BLaER1 treated with 17β-estradiol and CSF1 and Interleukin-3, amounts not matched to agents 10 nM and 100 nM (cell line): ENCODE data around the gene GPR137.
A peak's percentile ranks its signal among the peaks of the same experiment; 100 is the strongest.

Experiments
- H3K27ac ChIP-seq, 11 experiments: shearing (Covaris generic); formaldehyde crosslinking; 2 replicates each; pipeline ENCODE4 v1.8.1; 2022
- H3K27me3 ChIP-seq, 11 experiments: shearing (Covaris generic); formaldehyde crosslinking; 2 replicates each; pipeline ENCODE4 v1.8.1; 2022
- H3K36me3 ChIP-seq, 11 experiments: shearing (Covaris generic); formaldehyde crosslinking; 2 replicates each; pipeline ENCODE4 v1.8.1; 2022
- H3K4me1 ChIP-seq, 10 experiments: shearing (Covaris generic); formaldehyde crosslinking; 2 replicates each; pipeline ENCODE4 v1.8.1; 2022
- H3K4me2 ChIP-seq, 11 experiments: shearing (Covaris generic); formaldehyde crosslinking; 2 replicates each; pipeline ENCODE4 v1.8.1; 2022
- H3K4me3 ChIP-seq, 10 experiments: shearing (Covaris generic); formaldehyde crosslinking; 2 replicates each; pipeline ENCODE4 v1.8.1; 2022
- H3K9ac ChIP-seq, 11 experiments: shearing (Covaris generic); formaldehyde crosslinking; 2 replicates each; pipeline ENCODE4 v1.8.1; 2022
- H3K9me3 ChIP-seq, 11 experiments: shearing (Covaris generic); formaldehyde crosslinking; replicated peaks in 1 of 11; 2 replicates each; pipeline ENCODE4 v1.8.1; 2022
- H4K20me1 ChIP-seq, 11 experiments: shearing (Covaris generic); formaldehyde crosslinking; 2 replicates each; pipeline ENCODE4 v1.8.1; 2022
- Cebpa-rat ChIP-seq, 11 experiments: shearing (Covaris generic); IDR thresholded peaks; 2 replicates each; pipeline ENCODE4 v1.8.1; 2022

GPR137 gene

GRCh38 chr11:64263021-64263946 lies 22.4 kb upstream of the GPR137 start:
- peak overlapping the region in 9 of 11 experiments; percentile 13 to 67 (median 47); a peak in 13 of 22 replicates for H3K27ac ChIP-seq
- no peaks in the 10 kb centered on the region for H3K27me3 ChIP-seq
- TF ChIP-seq Cebpa-rat (IDR thresholded peaks at IDR 0.05) = no peak
- H4K20me1 ChIP-seq = peaks cover 0 to 67% (median 0%) of the 10 kb centered on the region in 11 experiments; a peak in 7 of 22 replicates
- H3K4me2 ChIP-seq = peak overlapping the region; percentile 30 to 91 (median 64); a peak in 20 of 22 replicates
- H3K36me3 ChIP-seq = peaks cover 56 to 89% (median 78%) of the 10 kb centered on the region in 11 experiments
- no peak overlapping the region for H3K4me3 ChIP-seq
- no peaks in the 10 kb centered on the region for H3K9me3 ChIP-seq
- H3K9ac ChIP-seq = peak overlapping the region; percentile 5 to 67 (median 42); a peak in 17 of 22 replicates
- H3K4me1 ChIP-seq = peaks cover 55 to 65% (median 59%) of the 10 kb centered on the region in 10 experiments

GRCh38 chr11:64263947-64264317 lies 21.7 kb upstream of the GPR137 start:
- no peak overlapping the region for H3K4me3 ChIP-seq
- no peak for TF ChIP-seq Cebpa-rat (IDR thresholded peaks at IDR 0.05)
- peak overlapping the region in 9 of 11 experiments; percentile 3 to 67 (median 31); a peak in 11 of 22 replicates for H3K27ac ChIP-seq
- no peaks in the 10 kb centered on the region for H3K27me3 ChIP-seq
- H3K36me3 ChIP-seq = peaks cover 49 to 83% (median 71%) of the 10 kb centered on the region in 11 experiments
- peak overlapping the region in 10 of 11 experiments; percentile 5 to 67 (median 41); a peak in 15 of 22 replicates for H3K9ac ChIP-seq
- H3K4me2 ChIP-seq = peak overlapping the region; percentile 19 to 91 (median 64); a peak in 19 of 22 replicates
- H3K4me1 ChIP-seq = peaks cover 61 to 72% (median 66%) of the 10 kb centered on the region in 10 experiments
- H3K9me3 ChIP-seq = no peaks in the 10 kb centered on the region
- H4K20me1 ChIP-seq = peaks cover 0 to 61% (median 0%) of the 10 kb centered on the region in 11 experiments; a peak in 7 of 22 replicates

GRCh38 chr11:64264371-64264852 lies 21.2 kb upstream of the GPR137 start:
- peaks cover 44 to 78% (median 66%) of the 10 kb centered on the region in 11 experiments for H3K36me3 ChIP-seq
- H3K9ac ChIP-seq = peak overlapping the region in 10 of 11 experiments; percentile 5 to 67 (median 41); a peak in 15 of 22 replicates
- peaks cover 62 to 74% (median 69%) of the 10 kb centered on the region in 10 experiments for H3K4me1 ChIP-seq
- H3K4me2 ChIP-seq = peak overlapping the region; percentile 19 to 91 (median 64); a peak in 20 of 22 replicates
- H4K20me1 ChIP-seq = peaks cover 0 to 56% (median 0%) of the 10 kb centered on the region in 11 experiments; a peak in 7 of 22 replicates
- no peaks in the 10 kb centered on the region for H3K9me3 ChIP-seq
- no peak for TF ChIP-seq Cebpa-rat (IDR thresholded peaks at IDR 0.05)
- H3K4me3 ChIP-seq = no peak overlapping the region
- H3K27ac ChIP-seq = peak overlapping the region in 9 of 11 experiments; percentile 3 to 67 (median 31); a peak in 12 of 22 replicates
- no peaks in the 10 kb centered on the region for H3K27me3 ChIP-seq

- H3K9ac ChIP-seq = peak overlapping the region in 10 of 11 experiments; percentile 3 to 92 (median 31); a peak in 14 of 22 replicates
- peaks cover 34 to 67% (median 56%) of the 10 kb centered on the region in 11 experiments for H3K36me3 ChIP-seq
- peak overlapping the region in 5 of 10 experiments; percentile 12 to 58 (median 48); a peak in 7 of 20 replicates for H3K4me3 ChIP-seq
- peak in 3 of 11 experiments; percentile 44 to 78 (median 57); a peak in 6 of 22 replicates for TF ChIP-seq Cebpa-rat (IDR thresholded peaks at IDR 0.05)
- peak overlapping the region; percentile 83 to 99 (median 96) for H3K4me2 ChIP-seq
- H4K20me1 ChIP-seq = peaks cover 0 to 45% (median 0%) of the 10 kb centered on the region in 11 experiments; a peak in 5 of 22 replicates
- peak overlapping the region in 6 of 11 experiments; percentile 6 to 97 (median 61); a peak in 10 of 22 replicates for H3K27ac ChIP-seq
- no peaks in the 10 kb centered on the region for H3K27me3 ChIP-seq
- peaks cover 62 to 74% (median 69%) of the 10 kb centered on the region in 10 experiments for H3K4me1 ChIP-seq
- no peaks in the 10 kb centered on the region for H3K9me3 ChIP-seq
Measured at GRCh38 chr11:64265176-64266160, 20.2 kb upstream of the GPR137 start.

- H3K4me1 ChIP-seq = peaks cover 62 to 74% (median 70%) of the 10 kb centered on the region in 10 experiments
- no peak for TF ChIP-seq Cebpa-rat (IDR thresholded peaks at IDR 0.05)
- peaks cover 28 to 59% (median 47%) of the 10 kb centered on the region in 11 experiments for H3K36me3 ChIP-seq
- H3K4me3 ChIP-seq = peak overlapping the region in 3 of 10 experiments; percentile 48 to 58 (median 53); a peak in 4 of 20 replicates
- H3K4me2 ChIP-seq = peak overlapping the region; percentile 83 to 99 (median 96)
- H3K9me3 ChIP-seq = no peaks in the 10 kb centered on the region
- H3K27me3 ChIP-seq = no peaks in the 10 kb centered on the region
- H3K9ac ChIP-seq = peak overlapping the region in 8 of 11 experiments; percentile 26 to 92 (median 46); a peak in 11 of 22 replicates
- peak overlapping the region in 6 of 11 experiments; percentile 6 to 97 (median 55); a peak in 9 of 22 replicates for H3K27ac ChIP-seq
- H4K20me1 ChIP-seq = peaks cover 0 to 45% (median 0%) of the 10 kb centered on the region in 11 experiments; a peak in 4 of 22 replicates
Measured at GRCh38 chr11:64266339-64266738, 19.3 kb upstream of the GPR137 start.

GRCh38 chr11:64267207-64267945 lies 18.3 kb upstream of the GPR137 start:
- Histone ChIP-seq H4K20me1 (peaks cover 0 to 36% (median 0%) of the 10 kb centered on the region in 11 experiments; a peak in 4 of 22 replicates), H3K27ac (peak overlapping the region; percentile 87 to 98 (median 96); a peak in 21 of 22 replicates), H3K36me3 (peaks cover 18 to 48% (median 37%) of the 10 kb centered on the region in 11 experiments), H3K27me3 (no peaks in the 10 kb centered on the region), H3K4me1 (peaks cover 68 to 81% (median 77%) of the 10 kb centered on the region in 10 experiments), H3K4me2 (peak overlapping the region; percentile 83 to 99 (median 96)), H3K9me3 (no peaks in the 10 kb centered on the region), H3K4me3 (peak overlapping the region in 9 of 10 experiments; percentile 68 to 82 (median 74); a peak in 15 of 20 replicates), H3K9ac (peak overlapping the region; percentile 88 to 96 (median 92))
- no peak for TF ChIP-seq Cebpa-rat (IDR thresholded peaks at IDR 0.05)
